ENCODE data around the gene PDE7B.

DNA sequence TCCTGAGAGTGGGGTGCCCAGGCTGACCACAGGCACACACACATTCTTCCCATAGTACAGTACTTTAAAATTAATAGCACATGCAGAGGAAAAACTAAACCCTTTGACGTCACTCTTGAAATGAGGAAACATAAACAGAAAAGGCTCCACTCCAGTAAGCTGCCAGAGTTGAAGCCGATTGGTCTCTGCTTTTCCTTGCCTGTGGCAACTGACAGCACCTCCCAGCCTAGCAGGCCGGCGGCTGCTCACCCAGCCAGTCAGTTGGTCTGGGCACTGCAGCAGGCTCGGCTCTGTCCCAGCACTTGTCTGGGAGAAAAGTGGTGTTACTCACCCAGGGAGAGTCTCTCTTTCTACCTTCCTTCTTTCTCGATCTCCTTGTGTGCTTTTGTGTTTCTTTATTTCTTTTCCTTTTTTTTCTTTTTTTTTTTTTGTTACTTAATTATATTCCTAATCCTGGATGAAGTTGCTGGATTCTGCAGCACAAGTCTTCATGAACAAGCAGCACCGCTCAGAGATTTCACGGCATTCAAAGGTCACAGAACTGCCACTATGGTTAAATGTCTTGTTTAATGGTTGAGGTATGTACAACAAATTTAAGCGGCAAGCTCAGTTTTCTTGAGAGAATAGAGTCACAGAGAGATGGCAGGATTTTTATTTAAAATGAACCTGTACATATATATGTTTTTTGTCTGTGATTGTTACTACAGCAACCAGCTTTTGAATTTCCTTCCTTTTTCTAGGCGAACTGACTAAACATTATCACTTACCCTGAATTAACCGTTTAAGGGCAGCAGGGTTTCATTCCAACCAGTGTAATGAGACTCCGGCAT is at the start of gene PDE7B:
- TF ChIP-seq POLR2A (IDR thresholded peaks at IDR 0.05; ENCODE audit: low read depth, low read length) (no peak), SPI1 (IDR thresholded peaks at IDR 0.05; ENCODE audit: low read depth, low read length) (no peak), POLR2AphosphoS5 (IDR thresholded peaks at IDR 0.05; ENCODE audit: low read depth, low read length) (no peak), POU2F2 (IDR thresholded peaks at IDR 0.05; ENCODE audit: low read depth, low read length) (no peak), TAF1 (IDR thresholded peaks at IDR 0.05; ENCODE audit: low read depth, low read length) (no peak), PAX5 (IDR thresholded peaks at IDR 0.05; ENCODE audit: insufficient read depth, low read length, severe bottlenecking) (no peak)
